H1 (cell line): Measurements from ENCODE around the gene SPDYC. TPM values are rescaled to one million over a fixed set of nuclear protein-coding genes. Genes with fewer than 3 reads are reported as not detected.

Experiments
- BCL11A ChIP-seq, 2 experiments: IDR thresholded peaks; one replicate each; pipeline ENCODE4 v1.6.1; 2011; ENCODE audit warnings: low read depth in 2 of 2, low read length in 2 of 2, mild to moderate bottlenecking in 2 of 2
- EZH2 ChIP-seq: fragments of 200-600 bp; sonication (generic); IDR thresholded peaks from 2 replicates; pipeline ENCODE4 v1.7.1; 2012; ENCODE audit warnings: low read depth, mild to moderate bottlenecking, moderate library complexity, low read length, inconsistent platforms; ENCODE audit not compliant: severe bottlenecking
- polyA plus RNA-seq, 7 experiments: library from polyadenylated mRNA; depleted of rRNA in 3 of 7; stranded (reverse) in 5 of 7; unstranded in 2 of 7; fragments of >200 nt in 5 of 7; fragments of 200-250 nt in 2 of 7; gene quantifications; 1 replicate in 5 of 7; 2 replicates in 1 of 7; 4 replicates in 1 of 7; pipeline versions ENCODE4 v1.2.1 to v1.2.3, GENCODE V29; 2011 to 2013; ENCODE audit warnings: missing spikeins in 2 of 7, mixed read lengths in 2 of 7
- total RNA-seq: library from RNA; stranded (reverse); fragmentation: NEBNext Ultra II Directional; extraction: Animal tissue kit (Norgen Biotek cat#: 25700); gene quantifications from 2 replicates; pipeline ENCODE4 v1.2.1, GENCODE V29; 2021

Gene SPDYC
- total and polyA plus RNA-seq, 2 of the 8 experiments (the other 6 are each of a cell fraction or from before 2014, with no cell fraction given) = 0.15 TPM; not detected in 1

DNA sequence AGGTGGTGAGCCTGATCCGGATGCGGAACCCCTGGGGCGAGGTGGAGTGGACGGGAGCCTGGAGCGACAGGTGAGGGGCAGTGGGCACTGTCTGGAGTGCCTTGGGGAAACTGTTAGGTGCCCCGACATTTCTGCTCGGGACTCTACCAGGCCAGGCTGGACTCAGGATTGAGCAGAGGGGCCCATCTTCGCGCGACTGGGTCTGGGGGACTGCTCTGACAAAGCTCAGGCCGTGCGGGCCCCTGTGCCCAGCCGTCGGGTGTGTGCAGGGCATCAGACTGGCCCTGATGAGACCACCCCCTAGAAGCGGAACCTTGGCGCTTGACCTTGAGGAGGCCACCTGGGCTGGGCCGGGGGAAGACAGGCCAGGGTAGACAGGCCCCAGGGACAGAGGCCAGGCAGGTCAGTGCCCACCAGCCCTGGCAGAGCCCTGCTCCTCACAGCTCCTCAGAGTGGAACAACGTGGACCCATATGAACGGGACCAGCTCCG is 18.0 kb downstream of the SPDYC start (continued):
- TF ChIP-seq EZH2 (no peak), BCL11A (IDR thresholded peaks at IDR 0.05; ENCODE audit: low read depth in 2 of 2, low read length in 2 of 2) (no peak)
